DOHH2 (cell line): ENCODE measurements around the gene PALM3.

ENCODE experiments used
- EZH2phosphoT487 ChIP-seq: fragments of 200-600 bp; sonication (generic); IDR thresholded peaks from 2 replicates; pipeline ENCODE4 v1.6.1; 2017; ENCODE audit warnings: borderline replicate concordance, mild to moderate bottlenecking, antibody characterized with exemption, low read length, moderate library complexity, mixed read lengths
- TF ChIP-seq, protein P1 (sequence below): fragments of 200-600 bp; sonication (generic); IDR thresholded peaks from one replicate; pipeline ENCODE4 v1.5.1; 2014; ENCODE audit warnings: antibody characterized with exemption, mild to moderate bottlenecking, low read depth, low read length; ENCODE audit not compliant: poor library complexity, severe bottlenecking

DNA sequence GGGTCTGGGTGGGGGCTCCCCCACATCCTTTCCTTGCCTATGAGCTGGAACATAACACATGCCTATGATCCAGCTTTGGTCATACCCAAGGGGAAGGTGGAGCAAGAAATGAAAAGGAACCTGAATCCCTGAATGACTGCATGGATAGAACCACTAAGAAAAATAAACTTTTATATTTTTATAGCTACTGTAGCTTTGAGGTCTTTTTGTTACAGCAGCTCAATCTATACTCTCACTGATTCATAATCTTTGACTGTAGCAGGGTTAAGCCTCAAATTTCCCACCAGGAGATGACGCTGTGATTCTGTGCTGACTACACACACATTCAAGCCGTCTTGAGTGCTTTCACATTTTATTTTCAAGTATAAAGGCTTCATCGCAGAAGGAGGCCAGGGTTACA, 8.8 kb downstream of the PALM3 start:
- TF ChIP-seq, protein P1, sequence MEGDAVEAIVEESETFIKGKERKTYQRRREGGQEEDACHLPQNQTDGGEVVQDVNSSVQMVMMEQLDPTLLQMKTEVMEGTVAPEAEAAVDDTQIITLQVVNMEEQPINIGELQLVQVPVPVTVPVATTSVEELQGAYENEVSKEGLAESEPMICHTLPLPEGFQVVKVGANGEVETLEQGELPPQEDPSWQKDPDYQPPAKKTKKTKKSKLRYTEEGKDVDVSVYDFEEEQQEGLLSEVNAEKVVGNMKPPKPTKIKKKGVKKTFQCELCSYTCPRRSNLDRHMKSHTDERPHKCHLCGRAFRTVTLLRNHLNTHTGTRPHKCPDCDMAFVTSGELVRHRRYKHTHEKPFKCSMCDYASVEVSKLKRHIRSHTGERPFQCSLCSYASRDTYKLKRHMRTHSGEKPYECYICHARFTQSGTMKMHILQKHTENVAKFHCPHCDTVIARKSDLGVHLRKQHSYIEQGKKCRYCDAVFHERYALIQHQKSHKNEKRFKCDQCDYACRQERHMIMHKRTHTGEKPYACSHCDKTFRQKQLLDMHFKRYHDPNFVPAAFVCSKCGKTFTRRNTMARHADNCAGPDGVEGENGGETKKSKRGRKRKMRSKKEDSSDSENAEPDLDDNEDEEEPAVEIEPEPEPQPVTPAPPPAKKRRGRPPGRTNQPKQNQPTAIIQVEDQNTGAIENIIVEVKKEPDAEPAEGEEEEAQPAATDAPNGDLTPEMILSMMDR: no peak
- no peak for TF ChIP-seq EZH2phosphoT487
